Esophagus muscularis mucosa (tissue), 4 donors: Measurements from ENCODE around the gene NUMA1. TPM values are rescaled to one million over a fixed set of nuclear protein-coding genes. Genes with fewer than 3 reads are reported as not detected.

Experiments
- DNase-seq: peaks from one replicate; pipeline ENCODE4 v3.0.0-alpha.2; 2017; ENCODE audit errors: extremely low spot score
- H3K27ac ChIP-seq, 4 donors: fragments of 200-600 bp; sonication (generic); replicated peaks in 1 of 4; 1 replicate in 3 of 4; 2 replicates in 1 of 4; pipeline ENCODE4 v1.5.1; 2016 to 2019; ENCODE audit warnings: mild to moderate bottlenecking in 1 of 4
- H3K27me3 ChIP-seq, 4 donors: fragments of 200-600 bp; sonication (generic); one replicate each; pipeline versions ENCODE4 v1.5.1 to v1.6.0; 2016 to 2019
- H3K36me3 ChIP-seq, 4 donors: fragments of 200-600 bp; sonication (generic); one replicate each; pipeline ENCODE4 v1.5.1; 2016 to 2019
- H3K4me1 ChIP-seq, 4 donors: fragments of 200-600 bp; sonication (generic); one replicate each; pipeline ENCODE4 v1.5.1; 2016 to 2019
- H3K4me3 ChIP-seq, 4 donors: fragments of 200-600 bp; sonication (generic); 1 replicate in 2 of 4; 2 replicates in 2 of 4; pipeline ENCODE4 v1.5.1; 2016 to 2019; ENCODE audit warnings: mild to moderate bottlenecking in 4 of 4, moderate library complexity in 1 of 4
- H3K9me3 ChIP-seq, 4 donors: fragments of 200-600 bp; sonication (generic); 1 replicate in 3 of 4; 2 replicates in 1 of 4; pipeline ENCODE4 v1.5.1; 2016 to 2019
- EP300 ChIP-seq: sonication (generic); formaldehyde crosslinking; IDR thresholded peaks from one replicate; pipeline ENCODE4 v1.6.1; 2017; ENCODE audit warnings: antibody characterized with exemption
- POLR2A ChIP-seq: fragments of 450-650 bp; IDR thresholded peaks from one replicate; pipeline ENCODE4 v1.6.1; 2017; ENCODE audit warnings: antibody characterized with exemption, moderate library complexity, mild to moderate bottlenecking, low read depth
- POLR2AphosphoS5 ChIP-seq, 2 donors: sonication (generic); formaldehyde crosslinking; IDR thresholded peaks; one replicate each; pipeline ENCODE4 v1.6.1; 2017; ENCODE audit warnings: antibody characterized with exemption in 2 of 2
- WGBS: methylation state at CpG from one replicate; pipeline ENCODE4 v1.1.5; 2018; 5-methylcytosine and 5-hydroxymethylcytosine counted together
- intact Hi-C: fragments of 100-400 bp; cut with DNase I; formaldehyde crosslinking; loops from one replicate; pipeline ENCODE4 v1.15.1; 2023
- total RNA-seq, 4 donors: library from RNA; depleted of rRNA; stranded (reverse); fragments of >200 nt; gene quantifications; one replicate each; pipeline versions ENCODE4 v1.1.0 to v1.2.1, GENCODE V29; 2016
- TF ChIP-seq, protein P1 (sequence below), 3 experiments: fragments of 200-600 bp in 2 of 3; fragments of 450-650 bp in 1 of 3; sonication (generic) in 2 of 3; IDR thresholded peaks; one replicate each; pipeline ENCODE4 v1.5.1; 2017 to 2019; ENCODE audit warnings: antibody characterized with exemption in 3 of 3, mild to moderate bottlenecking in 2 of 3, moderate library complexity in 1 of 3

NUMA1 gene
- total RNA-seq, 4 donors from 2014 or later, result 214 to 328 (median 272) TPM

GRCh38 chr11:72075756-72076155 is 4.6 kb downstream of the NUMA1 start:
- intact Hi-C loops, result no loop called here
- peak overlapping the region in 3 of 4 donors; percentile 43 to 55 (median 53) for H3K27ac ChIP-seq
- no peaks in the 10 kb centered on the region for H3K9me3 ChIP-seq
- H3K36me3 ChIP-seq, result no peaks in the 10 kb centered on the region
- H3K4me3 ChIP-seq, result no peak overlapping the region
- H3K27me3 ChIP-seq, result no peaks in the 10 kb centered on the region
- no peak for DNase-seq
- H3K4me1 ChIP-seq, result peaks cover 23 to 55% (median 44%) of the 10 kb centered on the region in 4 donors
- WGBS, result 78% methylated on average over 4 of the region's 4 CpGs
- no peak for TF ChIP-seq POLR2A
- TF ChIP-seq POLR2AphosphoS5 (IDR thresholded peaks at IDR 0.05), result no peak
- no peak for TF ChIP-seq EP300
- TF ChIP-seq, protein P1, sequence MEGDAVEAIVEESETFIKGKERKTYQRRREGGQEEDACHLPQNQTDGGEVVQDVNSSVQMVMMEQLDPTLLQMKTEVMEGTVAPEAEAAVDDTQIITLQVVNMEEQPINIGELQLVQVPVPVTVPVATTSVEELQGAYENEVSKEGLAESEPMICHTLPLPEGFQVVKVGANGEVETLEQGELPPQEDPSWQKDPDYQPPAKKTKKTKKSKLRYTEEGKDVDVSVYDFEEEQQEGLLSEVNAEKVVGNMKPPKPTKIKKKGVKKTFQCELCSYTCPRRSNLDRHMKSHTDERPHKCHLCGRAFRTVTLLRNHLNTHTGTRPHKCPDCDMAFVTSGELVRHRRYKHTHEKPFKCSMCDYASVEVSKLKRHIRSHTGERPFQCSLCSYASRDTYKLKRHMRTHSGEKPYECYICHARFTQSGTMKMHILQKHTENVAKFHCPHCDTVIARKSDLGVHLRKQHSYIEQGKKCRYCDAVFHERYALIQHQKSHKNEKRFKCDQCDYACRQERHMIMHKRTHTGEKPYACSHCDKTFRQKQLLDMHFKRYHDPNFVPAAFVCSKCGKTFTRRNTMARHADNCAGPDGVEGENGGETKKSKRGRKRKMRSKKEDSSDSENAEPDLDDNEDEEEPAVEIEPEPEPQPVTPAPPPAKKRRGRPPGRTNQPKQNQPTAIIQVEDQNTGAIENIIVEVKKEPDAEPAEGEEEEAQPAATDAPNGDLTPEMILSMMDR (IDR thresholded peaks at IDR 0.05), result no peak

- DNase-seq, result no peak
- intact Hi-C loops, result no loop called here
- Histone ChIP-seq H3K27ac (peak overlapping the region in 3 of 4 donors; percentile 43 to 55 (median 53)), H3K4me3 (no peak overlapping the region), H3K27me3 (no peaks in the 10 kb centered on the region), H3K9me3 (no peaks in the 10 kb centered on the region), H3K4me1 (peaks cover 30 to 61% (median 50%) of the 10 kb centered on the region in 4 donors), H3K36me3 (no peaks in the 10 kb centered on the region)
- no peak for TF ChIP-seq POLR2AphosphoS5 (IDR thresholded peaks at IDR 0.05)
- no peak for TF ChIP-seq EP300
- no peak for TF ChIP-seq POLR2A
- TF ChIP-seq, protein P1 (IDR thresholded peaks at IDR 0.05), result no peak
- WGBS, result 90% methylated on average over 1 of the region's 1 CpG
Observed at GRCh38 chr11:72075109-72075508, 5.2 kb downstream of the NUMA1 start.

DNA sequence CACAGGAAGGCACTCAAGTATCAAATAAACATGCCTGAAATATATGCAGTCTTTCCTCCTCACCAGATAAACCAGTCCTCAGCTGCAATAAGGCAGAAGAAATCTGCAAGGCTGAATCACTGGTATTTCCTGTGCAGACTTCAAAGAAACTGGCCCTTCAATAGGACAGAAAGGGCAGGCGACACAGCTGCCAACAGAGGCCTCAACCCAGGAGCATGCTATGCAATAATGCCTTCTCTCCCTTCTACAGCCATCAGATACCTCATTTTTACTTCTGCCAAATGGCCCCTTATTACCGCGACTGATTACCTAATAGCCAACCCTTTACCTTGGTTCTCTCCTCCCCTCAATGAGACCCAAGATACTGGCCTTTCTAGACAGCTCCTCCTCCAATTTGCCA is 8.0 kb downstream of the NUMA1 start:
- WGBS, result 58% methylated on average over 3 of the region's 3 CpGs
- peak in 1 of 2 donors; percentile 4 for TF ChIP-seq POLR2AphosphoS5 (IDR thresholded peaks at IDR 0.05)
- TF ChIP-seq POLR2A, result no peak
- intact Hi-C loops, result no loop called here
- no peaks in the 10 kb centered on the region for H3K27me3 ChIP-seq
- H3K9me3 ChIP-seq, result no peaks in the 10 kb centered on the region
- DNase-seq, result no peak
- H3K27ac ChIP-seq, result peak overlapping the region in 3 of 4 donors; percentile 22 to 53 (median 31)
- no peak overlapping the region for H3K4me3 ChIP-seq
- peaks cover 35 to 65% (median 58%) of the 10 kb centered on the region in 4 donors for H3K4me1 ChIP-seq
- H3K36me3 ChIP-seq, result no peaks in the 10 kb centered on the region

DNA sequence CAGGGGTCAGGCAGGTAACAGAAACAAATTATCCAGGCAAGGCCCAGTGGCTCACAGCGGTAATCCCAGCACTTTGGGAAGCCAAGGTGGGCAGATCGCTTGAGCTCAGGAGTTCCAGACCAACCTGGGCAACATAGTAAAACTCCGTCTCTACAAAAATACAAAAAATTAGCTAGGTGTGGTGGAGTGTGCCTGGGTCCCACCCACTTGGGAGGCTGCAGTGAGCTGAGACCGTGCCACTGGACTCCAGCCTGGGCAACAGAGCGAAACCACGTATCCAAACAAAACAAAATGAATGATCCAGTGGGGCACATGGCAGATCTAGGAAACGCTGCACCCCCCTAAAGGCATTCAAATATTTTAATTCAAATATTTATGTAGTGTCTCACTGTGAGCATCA is 9.9 kb downstream of the NUMA1 start:
- H3K9me3 ChIP-seq, result no peaks in the 10 kb centered on the region
- peaks cover 46 to 72% (median 70%) of the 10 kb centered on the region in 4 donors for H3K4me1 ChIP-seq
- TF ChIP-seq EP300 (no peak), POLR2AphosphoS5 (IDR thresholded peaks at IDR 0.05) (no peak), POLR2A (no peak)
- TF ChIP-seq, protein P1 (IDR thresholded peaks at IDR 0.05), result no peak
- no peaks in the 10 kb centered on the region for H3K36me3 ChIP-seq
- peak overlapping the region; percentile 70 to 85 (median 81) for H3K27ac ChIP-seq
- H3K4me3 ChIP-seq, result no peak overlapping the region
- 92% methylated on average over 7 of the region's 7 CpGs for WGBS
- DNase-seq, result no peak
- intact Hi-C loops, result no loop called here
- no peaks in the 10 kb centered on the region for H3K27me3 ChIP-seq

- Histone ChIP-seq H3K27ac (peak overlapping the region; percentile 70 to 85 (median 81)), H3K27me3 (no peaks in the 10 kb centered on the region), H3K4me3 (peak overlapping the region in 2 of 4 donors; percentile 6 to 30), H3K4me1 (peaks cover 46 to 66% (median 64%) of the 10 kb centered on the region in 4 donors), H3K36me3 (no peaks in the 10 kb centered on the region), H3K9me3 (no peaks in the 10 kb centered on the region)
- intact Hi-C loops, result no loop called here
- TF ChIP-seq POLR2AphosphoS5 (IDR thresholded peaks at IDR 0.05), result peak; percentile 68 to 77
- no peak for TF ChIP-seq EP300
- TF ChIP-seq POLR2A, result no peak
- TF ChIP-seq, protein P1 (IDR thresholded peaks at IDR 0.05), result no peak
- 0% methylated on average over 2 of the region's 2 CpGs for WGBS
- peak; percentile 94 for DNase-seq
Observed at GRCh38 chr11:72069787-72070251, 10.5 kb downstream of the NUMA1 start.
